ENCODE data around the gene PKMYT1.

DNA sequence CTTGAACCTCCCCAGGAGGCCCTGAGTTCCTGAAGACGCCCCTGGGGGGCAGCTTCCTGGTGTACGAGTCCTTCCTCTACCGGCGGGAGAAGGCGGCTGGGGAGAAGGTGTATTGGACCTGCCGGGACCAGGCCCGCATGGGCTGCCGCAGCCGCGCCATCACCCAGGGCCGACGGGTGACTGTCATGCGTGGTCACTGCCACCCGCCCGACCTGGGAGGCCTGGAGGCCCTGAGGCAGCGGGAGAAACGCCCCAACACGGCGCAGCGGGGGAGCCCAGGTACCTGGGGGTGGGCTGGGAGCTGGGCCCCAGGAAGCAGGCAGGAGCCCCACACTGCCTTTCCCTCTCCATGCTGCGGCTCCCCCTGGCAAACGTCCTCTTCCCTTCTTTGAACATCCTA lies 46.5 kb downstream of the PKMYT1 start:
- TF ChIP-seq ZBTB7A (IDR thresholded peaks at IDR 0.05; ENCODE audit: borderline replicate concordance, control insufficient read depth, low read depth, low read length) (no peak), BHLHE40 (IDR thresholded peaks at IDR 0.05; ENCODE audit: low read length) (no peak), POLR2AphosphoS5 (IDR thresholded peaks at IDR 0.05; ENCODE audit: control insufficient read depth, insufficient read depth, low read depth, low read length) (no peak), TCF3 (CRISPR knock-in tag; IDR thresholded peaks at IDR 0.05) (no peak)
- TF ChIP-seq, protein P1, sequence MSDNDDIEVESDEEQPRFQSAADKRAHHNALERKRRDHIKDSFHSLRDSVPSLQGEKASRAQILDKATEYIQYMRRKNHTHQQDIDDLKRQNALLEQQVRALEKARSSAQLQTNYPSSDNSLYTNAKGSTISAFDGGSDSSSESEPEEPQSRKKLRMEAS (CRISPR knock-in tag; IDR thresholded peaks at IDR 0.05), result no peak
- TF ChIP-seq, protein P2, sequence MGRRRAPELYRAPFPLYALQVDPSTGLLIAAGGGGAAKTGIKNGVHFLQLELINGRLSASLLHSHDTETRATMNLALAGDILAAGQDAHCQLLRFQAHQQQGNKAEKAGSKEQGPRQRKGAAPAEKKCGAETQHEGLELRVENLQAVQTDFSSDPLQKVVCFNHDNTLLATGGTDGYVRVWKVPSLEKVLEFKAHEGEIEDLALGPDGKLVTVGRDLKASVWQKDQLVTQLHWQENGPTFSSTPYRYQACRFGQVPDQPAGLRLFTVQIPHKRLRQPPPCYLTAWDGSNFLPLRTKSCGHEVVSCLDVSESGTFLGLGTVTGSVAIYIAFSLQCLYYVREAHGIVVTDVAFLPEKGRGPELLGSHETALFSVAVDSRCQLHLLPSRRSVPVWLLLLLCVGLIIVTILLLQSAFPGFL (CRISPR knock-in tag; IDR thresholded peaks at IDR 0.05), result no peak
- TF ChIP-seq, protein P3, sequence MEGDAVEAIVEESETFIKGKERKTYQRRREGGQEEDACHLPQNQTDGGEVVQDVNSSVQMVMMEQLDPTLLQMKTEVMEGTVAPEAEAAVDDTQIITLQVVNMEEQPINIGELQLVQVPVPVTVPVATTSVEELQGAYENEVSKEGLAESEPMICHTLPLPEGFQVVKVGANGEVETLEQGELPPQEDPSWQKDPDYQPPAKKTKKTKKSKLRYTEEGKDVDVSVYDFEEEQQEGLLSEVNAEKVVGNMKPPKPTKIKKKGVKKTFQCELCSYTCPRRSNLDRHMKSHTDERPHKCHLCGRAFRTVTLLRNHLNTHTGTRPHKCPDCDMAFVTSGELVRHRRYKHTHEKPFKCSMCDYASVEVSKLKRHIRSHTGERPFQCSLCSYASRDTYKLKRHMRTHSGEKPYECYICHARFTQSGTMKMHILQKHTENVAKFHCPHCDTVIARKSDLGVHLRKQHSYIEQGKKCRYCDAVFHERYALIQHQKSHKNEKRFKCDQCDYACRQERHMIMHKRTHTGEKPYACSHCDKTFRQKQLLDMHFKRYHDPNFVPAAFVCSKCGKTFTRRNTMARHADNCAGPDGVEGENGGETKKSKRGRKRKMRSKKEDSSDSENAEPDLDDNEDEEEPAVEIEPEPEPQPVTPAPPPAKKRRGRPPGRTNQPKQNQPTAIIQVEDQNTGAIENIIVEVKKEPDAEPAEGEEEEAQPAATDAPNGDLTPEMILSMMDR (IDR thresholded peaks at IDR 0.05 in 2 of 3, conservative IDR thresholded peaks at IDR 0.05 in 1 of 3; ENCODE audit: insufficient read depth in 2 of 3, low read depth in 1 of 3, low read length in 3 of 3), result no peak
